ENCODE measurements around the gene AFAP1L2.

GRCh38 chr10:114258274-114258840 is 145.9 kb downstream of the AFAP1L2 start:
- TF ChIP-seq CTCF (IDR thresholded peaks at IDR 0.05) (no peak), POLR2A (IDR thresholded peaks at IDR 0.05) (no peak)
